Measurements from ENCODE around the gene GPR183.

DNA sequence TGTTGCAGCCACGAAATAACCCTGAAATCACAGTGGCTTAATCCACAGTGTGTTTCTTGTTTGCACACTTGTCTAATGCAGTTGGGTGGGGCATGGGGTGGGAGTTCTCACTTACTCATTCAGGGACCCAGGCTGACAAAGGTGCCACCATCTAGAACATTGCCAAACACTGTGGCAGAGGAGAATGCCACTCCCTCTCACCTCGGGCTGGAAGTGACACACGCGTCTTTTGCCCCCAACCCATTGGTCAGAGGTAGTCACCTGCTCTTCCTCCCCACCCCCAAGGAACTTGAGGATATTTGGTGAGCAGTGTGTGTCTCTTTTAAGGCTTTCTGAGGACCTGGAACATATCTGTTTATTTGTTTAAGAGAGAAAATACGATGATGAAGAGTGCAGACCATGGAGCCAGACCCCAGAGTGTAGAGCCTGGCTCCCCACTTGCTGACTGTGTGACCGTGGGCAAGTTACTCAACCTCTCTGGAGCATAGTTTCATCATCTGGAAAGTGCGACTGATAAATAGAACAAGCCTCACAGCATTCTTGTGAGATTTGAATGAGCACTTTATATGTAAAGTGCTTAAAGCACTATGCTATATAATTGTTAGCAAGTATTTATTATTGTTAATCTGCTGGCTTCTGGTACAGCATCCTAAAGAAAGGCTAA lies 17.4 kb downstream of the GPR183 start:
- no peak for TF ChIP-seq POLR2A (IDR thresholded peaks at IDR 0.05; ENCODE audit: low read depth, low read length)
- no peak for TF ChIP-seq TAF1 (IDR thresholded peaks at IDR 0.05; ENCODE audit: borderline replicate concordance, low read depth, low read length)

Measured in GM12892 (cell line).